Thyroid gland (tissue), 4 donors: ENCODE data around the gene CACNA1D.

Experiments
- CTCF ChIP-seq, 6 experiments: fragments of 200-600 bp in 3 of 6; fragments of 450-650 bp in 3 of 6; sonication (generic) in 3 of 6; IDR thresholded peaks; one replicate each; pipeline ENCODE4 v1.5.1; 2016 to 2019; ENCODE audit warnings: antibody characterized with exemption in 6 of 6, mild to moderate bottlenecking in 2 of 6, inconsistent platforms in 1 of 6, moderate library complexity in 1 of 6
- POLR2A ChIP-seq, 2 donors: fragments of 450-650 bp; IDR thresholded peaks; one replicate each; pipeline ENCODE4 v1.6.1; 2017; ENCODE audit warnings: antibody characterized with exemption in 2 of 2, mild to moderate bottlenecking in 2 of 2, moderate library complexity in 1 of 2

- no peak for TF ChIP-seq CTCF (IDR thresholded peaks at IDR 0.05)
- TF ChIP-seq POLR2A (IDR thresholded peaks at IDR 0.05), result no peak
Measured at GRCh38 chr3:53484984-53485383, 9.4 kb upstream of the CACNA1D start.
